MG63 (cell line): ENCODE data around the gene UVRAG. TPM values are rescaled to one million over a fixed set of nuclear protein-coding genes. Genes with fewer than 3 reads are reported as not detected.

Experiments
- DNase-seq: peaks from one replicate; pipeline ENCODE4 v3.0.0-alpha.2; 2020
- H3K27me3 ChIP-seq: fragments of 250-450 bp; sonication (Bioruptor Pico); 2 replicates; pipeline ENCODE4 v1.5.1; 2020; ENCODE audit warnings: mild to moderate bottlenecking, moderate library complexity
- H3K36me3 ChIP-seq: fragments of 250-450 bp; sonication (Bioruptor Pico); 2 replicates; pipeline ENCODE4 v1.5.1; 2020; ENCODE audit warnings: mild to moderate bottlenecking, moderate library complexity
- H3K4me3 ChIP-seq: fragments of 250-450 bp; sonication (Bioruptor Pico); 2 replicates; pipeline ENCODE4 v1.5.1; 2020; ENCODE audit warnings: mild to moderate bottlenecking, moderate library complexity
- H3K9me3 ChIP-seq: fragments of 250-450 bp; sonication (Bioruptor Pico); 2 replicates; pipeline ENCODE4 v1.5.1; 2020; ENCODE audit warnings: mild to moderate bottlenecking, moderate library complexity
- total RNA-seq: library from RNA; depleted of rRNA; stranded (reverse); fragments of >200 nt; shearing (Covaris generic); gene quantifications from 2 replicates; pipeline ENCODE4 v1.2.3, GENCODE V29; 2014; ENCODE audit warnings: low replicate concordance

Gene UVRAG
- total RNA-seq, 1 experiment from 2014 or later = 6.9 TPM

- no peak for DNase-seq
- Histone ChIP-seq H3K27me3 (no peaks in the 10 kb centered on the region), H3K9me3 (no peaks in the 10 kb centered on the region), H3K36me3 (no peaks in the 10 kb centered on the region), H3K4me3 (no peak overlapping the region)
These were observed 350.1 kb downstream of the UVRAG start for GRCh38 chr11:76164861-76165751.

GRCh38 chr11:76166314-76166713, 351.3 kb downstream of the UVRAG start:
- Histone ChIP-seq H3K27me3 (no peaks in the 10 kb centered on the region), H3K4me3 (no peak overlapping the region), H3K36me3 (no peaks in the 10 kb centered on the region), H3K9me3 (no peaks in the 10 kb centered on the region)
- no peak for DNase-seq

GRCh38 chr11:76167590-76167989, 352.6 kb downstream of the UVRAG start:
- H3K9me3 ChIP-seq = no peaks in the 10 kb centered on the region
- no peak for DNase-seq
- no peak overlapping the region for H3K4me3 ChIP-seq
- H3K27me3 ChIP-seq = no peaks in the 10 kb centered on the region
- no peaks in the 10 kb centered on the region for H3K36me3 ChIP-seq

GRCh38 chr11:76169473-76169896, 354.5 kb downstream of the UVRAG start:
- DNase-seq = no peak

GRCh38 chr11:76170468-76170867, 355.5 kb downstream of the UVRAG start:
- DNase-seq = no peak
- no peaks in the 10 kb centered on the region for H3K36me3 ChIP-seq
- no peak overlapping the region for H3K4me3 ChIP-seq
- H3K27me3 ChIP-seq = no peaks in the 10 kb centered on the region
- H3K9me3 ChIP-seq = no peaks in the 10 kb centered on the region

More at GRCh38 chr11:76169473-76169896, 354.5 kb downstream of the UVRAG start:
- no peak overlapping the region for H3K4me3 ChIP-seq
- no peaks in the 10 kb centered on the region for H3K27me3 ChIP-seq
- H3K36me3 ChIP-seq = no peaks in the 10 kb centered on the region
- H3K9me3 ChIP-seq = no peaks in the 10 kb centered on the region

GRCh38 chr11:76172583-76172982, 357.6 kb downstream of the UVRAG start:
- no peak for DNase-seq
- Histone ChIP-seq H3K9me3 (no peaks in the 10 kb centered on the region), H3K27me3 (no peaks in the 10 kb centered on the region), H3K36me3 (no peaks in the 10 kb centered on the region), H3K4me3 (no peak overlapping the region)

GRCh38 chr11:76173663-76174062, 358.7 kb downstream of the UVRAG start:
- Histone ChIP-seq H3K27me3 (no peaks in the 10 kb centered on the region), H3K36me3 (no peaks in the 10 kb centered on the region), H3K9me3 (no peaks in the 10 kb centered on the region), H3K4me3 (no peak overlapping the region)
- DNase-seq = no peak

- no peaks in the 10 kb centered on the region for H3K9me3 ChIP-seq
- H3K4me3 ChIP-seq = no peak overlapping the region
- no peaks in the 10 kb centered on the region for H3K36me3 ChIP-seq
- no peaks in the 10 kb centered on the region for H3K27me3 ChIP-seq
- DNase-seq = no peak
These were observed 359.3 kb downstream of the UVRAG start for GRCh38 chr11:76174330-76174729.

- no peak for DNase-seq
- H3K9me3 ChIP-seq = no peaks in the 10 kb centered on the region
- H3K4me3 ChIP-seq = no peak overlapping the region
- no peaks in the 10 kb centered on the region for H3K27me3 ChIP-seq
- no peaks in the 10 kb centered on the region for H3K36me3 ChIP-seq
These were observed 360.8 kb downstream of the UVRAG start for GRCh38 chr11:76175783-76176182.

- H3K36me3 ChIP-seq = no peaks in the 10 kb centered on the region
- H3K27me3 ChIP-seq = no peaks in the 10 kb centered on the region
- H3K4me3 ChIP-seq = no peak overlapping the region
- no peak for DNase-seq
- H3K9me3 ChIP-seq = no peaks in the 10 kb centered on the region
These were observed 361.5 kb downstream of the UVRAG start for GRCh38 chr11:76176463-76176862.

- no peaks in the 10 kb centered on the region for H3K27me3 ChIP-seq
- H3K4me3 ChIP-seq = no peak overlapping the region
- no peaks in the 10 kb centered on the region for H3K9me3 ChIP-seq
- no peaks in the 10 kb centered on the region for H3K36me3 ChIP-seq
- no peak for DNase-seq
These were observed 362.3 kb downstream of the UVRAG start for GRCh38 chr11:76177250-76177686.

GRCh38 chr11:76179147-76179546, 364.1 kb downstream of the UVRAG start:
- no peak for DNase-seq
- no peak overlapping the region for H3K4me3 ChIP-seq
- no peaks in the 10 kb centered on the region for H3K36me3 ChIP-seq
- H3K27me3 ChIP-seq = no peaks in the 10 kb centered on the region
- H3K9me3 ChIP-seq = no peaks in the 10 kb centered on the region

GRCh38 chr11:76181371-76181770, 366.4 kb downstream of the UVRAG start:
- Histone ChIP-seq H3K27me3 (no peaks in the 10 kb centered on the region), H3K9me3 (no peaks in the 10 kb centered on the region), H3K36me3 (no peaks in the 10 kb centered on the region), H3K4me3 (no peak overlapping the region)
- DNase-seq = no peak

- Histone ChIP-seq H3K27me3 (no peaks in the 10 kb centered on the region), H3K4me3 (no peak overlapping the region), H3K9me3 (no peaks in the 10 kb centered on the region), H3K36me3 (no peaks in the 10 kb centered on the region)
- no peak for DNase-seq
These were observed 369.6 kb downstream of the UVRAG start for GRCh38 chr11:76184551-76184993.

- Histone ChIP-seq H3K27me3 (no peaks in the 10 kb centered on the region), H3K4me3 (no peak overlapping the region), H3K36me3 (no peaks in the 10 kb centered on the region), H3K9me3 (no peaks in the 10 kb centered on the region)
- no peak for DNase-seq
These were observed 370.5 kb downstream of the UVRAG start for GRCh38 chr11:76185511-76185910.

GRCh38 chr11:76185931-76186401, 371.0 kb downstream of the UVRAG start:
- Histone ChIP-seq H3K9me3 (no peaks in the 10 kb centered on the region), H3K36me3 (no peaks in the 10 kb centered on the region), H3K4me3 (no peak overlapping the region), H3K27me3 (no peaks in the 10 kb centered on the region)
- DNase-seq = no peak

- no peak for DNase-seq
- H3K27me3 ChIP-seq = no peaks in the 10 kb centered on the region
- H3K36me3 ChIP-seq = no peaks in the 10 kb centered on the region
- no peaks in the 10 kb centered on the region for H3K9me3 ChIP-seq
- H3K4me3 ChIP-seq = no peak overlapping the region
These were observed 371.8 kb downstream of the UVRAG start for GRCh38 chr11:76186776-76187279.

GRCh38 chr11:76188873-76189272, 373.9 kb downstream of the UVRAG start:
- DNase-seq = no peak
- no peak overlapping the region for H3K4me3 ChIP-seq
- H3K36me3 ChIP-seq = no peaks in the 10 kb centered on the region
- no peaks in the 10 kb centered on the region for H3K9me3 ChIP-seq
- H3K27me3 ChIP-seq = no peaks in the 10 kb centered on the region
